ENCODE data around the gene KRT3.

GRCh38 chr12:52765702-52766101, 30.2 kb downstream of the KRT3 start:
- TF ChIP-seq ETV6 (IDR thresholded peaks at IDR 0.05; ENCODE audit: borderline replicate concordance in 1 of 2, low read depth in 2 of 2, low read length in 1 of 2) (no peak), ETV6 (CRISPR knock-in tag; IDR thresholded peaks at IDR 0.05; ENCODE audit: borderline replicate concordance) (no peak), USF2 (CRISPR knock-in tag; IDR thresholded peaks at IDR 0.05) (no peak), GTF2F1 (IDR thresholded peaks at IDR 0.05; ENCODE audit: low read depth, low read length) (no peak), REST (IDR thresholded peaks at IDR 0.05; ENCODE audit: borderline replicate concordance) (no peak), REST (CRISPR knock-in tag; IDR thresholded peaks at IDR 0.05; ENCODE audit: low read depth) (no peak), CTCF (IDR thresholded peaks at IDR 0.05 in 2 of 3, conservative IDR thresholded peaks at IDR 0.05 in 1 of 3; ENCODE audit: insufficient read depth in 2 of 3, low read depth in 1 of 3, low read length in 3 of 3) (no peak), GMEB1 (CRISPR knock-in tag; IDR thresholded peaks at IDR 0.05) (no peak)
